Activated T-helper 2 cell treated with anti-CD3 and anti-CD28 coated beads, Interferon-gamma antibody, Interleukin-2, Interleukin-4, amounts not matched to agents 10 μg/mL and 5 μg/mL and 100 μg/mL, durations not matched to agents 14 hours and 24 hours and 36 hours (primary cell): ENCODE results near the gene CAGE1. TPM values are rescaled to one million over a fixed set of nuclear protein-coding genes. Genes with fewer than 3 reads are reported as not detected.

Experiments
- DNase-seq: peaks from one replicate; pipeline ENCODE4 v3.0.0; 2021; ENCODE audit warnings: low spot score
- H3K27ac Mint-ChIP-seq: one replicate; pipeline ENCODE4 v1.8.0; 2021; ENCODE audit warnings: mixed read lengths
- H3K27me3 Mint-ChIP-seq: one replicate; pipeline ENCODE4 v1.8.0; 2021; ENCODE audit warnings: low read depth, mixed read lengths
- H3K36me3 Mint-ChIP-seq: one replicate; pipeline ENCODE4 v1.8.0; 2021; ENCODE audit warnings: low read depth, mixed read lengths
- H3K4me1 Mint-ChIP-seq: one replicate; pipeline ENCODE4 v1.8.0; 2021; ENCODE audit warnings: low read depth, mixed read lengths
- H3K4me3 Mint-ChIP-seq: one replicate; pipeline ENCODE4 v1.8.0; 2021; ENCODE audit warnings: low read depth, mild to moderate bottlenecking, moderate library complexity, mixed read lengths
- H3K9me3 Mint-ChIP-seq: one replicate; pipeline ENCODE4 v1.8.0; 2021; ENCODE audit warnings: mixed read lengths
- intact Hi-C: fragments of 100-400 bp; cut with micrococcal nuclease; formaldehyde crosslinking; loops from one replicate; pipeline ENCODE4 v1.15.1; 2023
- total RNA-seq: library from RNA; stranded (reverse); gene quantifications from 2 replicates; pipeline ENCODE4 v1.2.3, GENCODE V29; 2022

The CAGE1 gene
- total RNA-seq, 1 donor from 2014 or later, result 0.16 TPM

DNA sequence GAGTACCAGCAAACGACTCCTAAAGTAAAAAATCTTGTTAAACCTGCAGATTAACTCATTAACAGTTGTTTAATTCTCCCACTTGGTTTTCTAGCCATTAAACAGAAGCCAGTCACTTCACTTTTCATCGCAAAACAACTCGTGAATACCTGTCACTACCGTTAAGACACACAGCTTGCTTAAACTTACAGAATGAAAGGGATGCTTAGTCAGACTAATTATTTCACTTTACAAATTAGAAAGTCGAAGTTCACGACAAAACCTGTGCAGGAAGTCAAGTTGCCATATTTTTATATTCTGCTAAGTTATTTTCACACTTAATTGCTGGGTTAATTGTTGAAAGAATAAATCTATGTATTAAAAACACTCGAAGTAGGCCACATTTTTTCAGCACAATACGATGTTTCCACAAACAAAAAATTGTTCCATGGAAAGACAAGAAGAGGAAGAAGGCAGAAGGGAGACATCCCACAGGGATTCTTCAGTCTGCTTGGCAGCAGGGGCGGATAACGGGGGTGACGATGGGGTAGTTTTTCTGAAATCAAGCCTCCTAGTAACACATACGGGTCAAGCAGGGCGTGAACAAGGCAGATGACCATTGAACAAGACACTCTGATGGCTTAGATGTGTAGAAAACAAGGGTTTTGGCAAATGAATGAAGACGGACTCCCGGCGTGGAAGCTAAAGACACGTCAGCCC, 77.5 kb downstream of the CAGE1 start:
- Mint-ChIP-seq H3K36me3 (peaks cover 51% of the 10 kb centered on the region), H3K27ac (peak overlapping the region; percentile 99), H3K4me1 (peaks cover 32% of the 10 kb centered on the region), H3K27me3 (no peaks in the 10 kb centered on the region), H3K9me3 (peaks cover 10% of the 10 kb centered on the region), H3K4me3 (peak overlapping the region; percentile 100)
- intact Hi-C loops, result loop anchor here (2.0 to 5.0 kb wide), 2 partner anchors 753 to 1125 kb away; partner anchors contain the start of genes BLOC1S5 and SLC35B3
- peak; percentile 38 for DNase-seq

DNA sequence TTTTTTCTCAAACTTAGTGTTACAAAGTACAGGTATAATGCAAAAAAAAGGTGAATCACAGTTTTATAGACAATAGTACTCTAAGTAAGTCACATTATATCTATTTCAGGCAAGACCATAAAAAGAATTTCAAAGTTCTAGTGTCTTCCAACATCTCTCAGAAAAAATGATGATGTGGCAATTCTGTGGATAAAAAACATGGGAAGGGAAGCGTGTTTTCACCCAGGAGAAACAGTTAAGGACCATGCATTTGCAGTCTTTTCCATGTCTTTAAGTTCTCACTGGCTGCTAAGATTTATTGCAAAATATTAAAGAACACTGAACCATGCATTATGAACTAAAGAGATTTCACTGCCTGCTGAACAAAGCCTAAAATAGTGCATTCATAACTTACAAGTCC, 78.4 kb downstream of the CAGE1 start:
- Mint-ChIP-seq H3K36me3 (peaks cover 58% of the 10 kb centered on the region), H3K4me1 (peaks cover 35% of the 10 kb centered on the region), H3K4me3 (peak overlapping the region; percentile 78), H3K27ac (peak overlapping the region; percentile 66), H3K27me3 (no peaks in the 10 kb centered on the region), H3K9me3 (peaks cover 10% of the 10 kb centered on the region)
- DNase-seq, result no peak
- intact Hi-C loops, result loop anchor here (5.0 kb wide), 1 partner anchor 1126 kb away; the partner anchor contains the start of gene SLC35B3

DNA sequence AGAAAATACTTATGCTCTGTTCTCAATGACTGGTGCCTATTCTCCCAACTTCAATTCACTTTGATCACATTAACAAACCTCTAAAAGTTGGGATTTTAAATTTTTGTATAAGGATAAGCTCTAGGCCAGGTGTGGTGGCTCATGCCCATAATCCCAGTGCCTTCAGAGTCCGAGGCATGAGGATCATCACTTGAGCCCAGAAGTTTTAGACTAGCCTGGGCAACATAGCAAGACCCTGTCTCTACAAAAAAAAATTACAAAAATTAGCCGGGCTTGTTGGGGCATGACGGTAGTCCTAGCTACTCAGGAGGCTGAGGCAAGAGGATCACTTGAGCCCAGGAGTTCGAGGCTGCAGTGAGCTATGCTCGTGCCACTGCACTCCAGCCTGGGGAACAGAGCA, 80.5 kb downstream of the CAGE1 start:
- H3K4me1 Mint-ChIP-seq, result peaks cover 42% of the 10 kb centered on the region
- H3K9me3 Mint-ChIP-seq, result peaks cover 10% of the 10 kb centered on the region
- intact Hi-C loops, result no loop called here
- H3K27me3 Mint-ChIP-seq, result no peaks in the 10 kb centered on the region
- DNase-seq, result no peak
- H3K4me3 Mint-ChIP-seq, result peak overlapping the region; percentile 13
- H3K27ac Mint-ChIP-seq, result peak overlapping the region; percentile 66
- H3K36me3 Mint-ChIP-seq, result peaks cover 77% of the 10 kb centered on the region

DNA sequence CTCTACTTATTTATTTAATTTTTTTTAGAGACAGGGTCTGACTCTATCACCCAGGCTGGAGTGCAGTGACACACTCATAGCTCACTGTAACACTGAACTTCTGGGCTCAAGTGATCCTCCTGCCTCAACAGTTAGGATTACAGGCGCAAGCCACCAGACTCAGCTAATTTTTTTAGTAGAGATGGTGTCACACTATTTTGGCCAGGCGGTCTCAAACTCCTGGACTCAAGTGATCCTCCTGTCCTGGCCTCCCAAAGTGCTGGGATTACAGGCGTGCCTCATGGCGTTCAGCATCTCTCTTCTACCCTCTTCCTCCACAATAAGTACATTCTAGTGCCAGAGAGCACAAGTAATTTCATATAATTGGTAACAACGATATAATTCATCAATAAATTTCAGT, 82.0 kb downstream of the CAGE1 start:
- Mint-ChIP-seq H3K4me3 (no peak overlapping the region), H3K36me3 (peaks cover 89% of the 10 kb centered on the region), H3K4me1 (peaks cover 41% of the 10 kb centered on the region), H3K9me3 (peaks cover 10% of the 10 kb centered on the region), H3K27me3 (no peaks in the 10 kb centered on the region), H3K27ac (peak overlapping the region; percentile 29)
- no peak for DNase-seq
- intact Hi-C loops, result no loop called here

DNA sequence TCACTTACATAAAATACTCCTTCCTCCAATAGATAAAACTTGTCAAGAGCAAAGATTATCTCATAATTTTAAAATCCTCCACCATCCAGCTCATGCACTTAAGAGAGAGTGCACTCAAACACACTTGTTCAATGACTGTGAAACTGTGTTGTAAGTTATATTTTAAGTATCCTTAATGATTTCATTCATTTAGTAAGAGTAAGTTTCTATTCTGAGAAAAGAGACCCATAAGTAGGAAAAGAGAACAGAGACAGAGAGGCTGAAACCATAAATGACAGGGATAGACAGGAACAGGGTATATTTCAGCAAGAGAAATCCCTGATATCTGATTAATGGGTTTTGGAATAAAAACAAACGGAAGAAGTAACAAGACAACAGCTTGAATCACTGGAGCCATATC, 84.7 kb downstream of the CAGE1 start:
- intact Hi-C loops, result no loop called here
- no peak for DNase-seq
- H3K9me3 Mint-ChIP-seq, result peaks cover 5% of the 10 kb centered on the region
- H3K4me1 Mint-ChIP-seq, result peaks cover 42% of the 10 kb centered on the region
- H3K4me3 Mint-ChIP-seq, result no peak overlapping the region
- no peaks in the 10 kb centered on the region for H3K27me3 Mint-ChIP-seq
- H3K27ac Mint-ChIP-seq, result peak overlapping the region; percentile 13
- H3K36me3 Mint-ChIP-seq, result peaks cover 90% of the 10 kb centered on the region

DNA sequence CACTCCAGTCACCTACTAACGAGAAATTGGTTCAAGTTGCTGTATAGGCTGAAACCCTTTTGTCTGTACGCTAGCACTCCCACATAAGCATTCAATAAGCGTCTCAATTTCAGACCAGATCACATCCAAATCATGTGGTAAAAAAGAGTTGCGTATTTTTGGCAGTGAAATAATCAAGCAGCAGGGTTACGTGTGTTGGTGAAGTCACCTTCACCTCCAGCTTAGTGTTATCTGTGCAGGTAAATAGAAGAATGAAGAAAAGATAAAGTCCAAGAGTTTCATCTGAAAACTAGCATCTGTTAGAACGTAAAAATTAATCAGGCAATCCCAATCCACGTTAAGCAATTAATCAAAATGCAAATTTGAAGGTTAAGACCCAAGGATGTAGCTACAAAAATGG, 87.8 kb downstream of the CAGE1 start:
- intact Hi-C loops, result no loop called here
- Mint-ChIP-seq H3K4me3 (no peak overlapping the region), H3K36me3 (peaks cover 82% of the 10 kb centered on the region), H3K9me3 (no peaks in the 10 kb centered on the region), H3K4me1 (peaks cover 28% of the 10 kb centered on the region), H3K27me3 (no peaks in the 10 kb centered on the region), H3K27ac (no peak overlapping the region)
- DNase-seq, result no peak

DNA sequence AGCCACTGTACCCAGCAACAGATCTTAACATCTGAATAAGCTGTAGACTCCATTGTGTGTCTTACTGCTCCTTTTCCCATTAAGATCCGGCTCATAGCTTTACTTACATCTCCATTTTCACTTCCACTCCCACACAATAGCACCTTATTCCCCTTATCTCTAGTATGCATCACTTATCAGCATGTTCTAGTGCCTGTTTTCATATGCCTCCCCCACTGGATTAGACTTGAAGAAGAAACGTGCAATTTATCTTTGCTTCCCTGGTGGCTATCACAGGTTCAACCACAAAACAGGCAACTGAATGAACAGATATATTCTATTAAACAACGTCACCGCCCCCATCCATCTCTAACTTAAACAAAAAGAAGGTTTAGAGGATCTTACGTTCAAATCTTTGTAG, 88.6 kb downstream of the CAGE1 start:
- H3K27ac Mint-ChIP-seq, result no peak overlapping the region

DNA sequence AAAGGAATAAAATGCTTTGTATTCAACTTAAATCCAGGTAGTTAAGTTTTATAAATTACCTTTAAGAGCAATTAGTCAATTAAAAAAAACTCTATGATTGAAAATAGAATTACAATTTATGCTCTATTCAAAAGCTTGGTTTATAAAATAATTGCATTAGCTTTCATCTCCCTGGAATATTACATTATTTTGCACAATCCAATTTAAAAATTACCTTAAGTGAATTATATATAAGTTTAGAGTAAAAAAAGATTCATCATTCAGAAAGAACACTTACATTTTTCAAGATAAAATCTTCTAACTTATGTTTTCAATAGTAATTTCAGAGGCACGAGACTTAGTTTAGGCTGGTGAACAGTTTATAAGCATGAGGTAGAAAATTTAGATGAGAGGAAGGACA, 91.4 kb downstream of the CAGE1 start:
- no peak for DNase-seq
- intact Hi-C loops, result no loop called here
- H3K27ac Mint-ChIP-seq, result no peak overlapping the region
- H3K4me3 Mint-ChIP-seq, result no peak overlapping the region
- H3K36me3 Mint-ChIP-seq, result peaks cover 72% of the 10 kb centered on the region
- no peaks in the 10 kb centered on the region for H3K9me3 Mint-ChIP-seq
- H3K4me1 Mint-ChIP-seq, result peaks cover 21% of the 10 kb centered on the region
- H3K27me3 Mint-ChIP-seq, result no peaks in the 10 kb centered on the region

More for the DNA sequence above, 88.6 kb downstream of the CAGE1 start:
- intact Hi-C loops, result no loop called here
- Mint-ChIP-seq H3K9me3 (no peaks in the 10 kb centered on the region), H3K4me3 (no peak overlapping the region), H3K27me3 (no peaks in the 10 kb centered on the region), H3K4me1 (peaks cover 29% of the 10 kb centered on the region), H3K36me3 (peaks cover 86% of the 10 kb centered on the region)
- DNase-seq, result no peak

DNA sequence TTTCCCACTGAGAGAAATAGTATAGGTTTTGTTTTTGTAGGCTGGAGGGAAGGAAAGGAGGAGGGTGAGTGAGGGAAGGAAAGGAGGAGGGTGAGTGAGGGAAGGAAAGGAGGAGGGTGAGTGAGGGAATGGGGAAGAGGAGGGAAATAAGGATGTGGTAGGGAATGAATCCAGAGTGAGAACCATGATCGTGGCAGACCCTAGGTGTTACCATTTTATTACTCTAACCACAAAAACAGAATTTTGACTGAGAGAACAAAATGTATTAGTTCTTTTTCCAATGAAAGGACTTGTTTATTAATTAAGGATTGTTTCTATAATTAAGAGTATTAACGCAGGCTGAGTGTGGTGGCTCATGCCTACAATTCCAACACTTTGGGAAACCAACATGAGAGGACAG, 92.9 kb downstream of the CAGE1 start:
- DNase-seq, result no peak
- Mint-ChIP-seq H3K27ac (peak overlapping the region; percentile 28), H3K4me3 (no peak overlapping the region), H3K27me3 (no peaks in the 10 kb centered on the region), H3K9me3 (no peaks in the 10 kb centered on the region), H3K36me3 (peaks cover 74% of the 10 kb centered on the region), H3K4me1 (peaks cover 18% of the 10 kb centered on the region)
- intact Hi-C loops, result no loop called here

DNA sequence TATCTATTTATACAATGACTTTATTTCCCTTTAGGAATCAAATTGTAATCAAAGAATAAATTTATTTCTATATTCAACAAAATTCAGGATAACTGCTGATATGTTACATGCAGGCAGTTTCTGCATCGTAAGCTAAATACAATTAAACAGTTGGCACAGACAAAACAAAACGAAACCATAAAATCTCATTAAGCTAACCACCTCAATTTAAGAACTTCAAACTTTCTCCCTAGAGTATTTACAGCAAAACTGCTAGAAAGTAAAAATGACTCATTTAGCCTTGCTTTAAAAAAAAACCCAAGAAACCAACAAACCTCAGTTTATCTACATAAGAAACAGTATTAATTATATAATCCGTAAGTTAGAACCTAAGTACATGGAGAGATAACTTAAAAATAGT, 93.6 kb downstream of the CAGE1 start:
- no peak overlapping the region for H3K4me3 Mint-ChIP-seq

DNA sequence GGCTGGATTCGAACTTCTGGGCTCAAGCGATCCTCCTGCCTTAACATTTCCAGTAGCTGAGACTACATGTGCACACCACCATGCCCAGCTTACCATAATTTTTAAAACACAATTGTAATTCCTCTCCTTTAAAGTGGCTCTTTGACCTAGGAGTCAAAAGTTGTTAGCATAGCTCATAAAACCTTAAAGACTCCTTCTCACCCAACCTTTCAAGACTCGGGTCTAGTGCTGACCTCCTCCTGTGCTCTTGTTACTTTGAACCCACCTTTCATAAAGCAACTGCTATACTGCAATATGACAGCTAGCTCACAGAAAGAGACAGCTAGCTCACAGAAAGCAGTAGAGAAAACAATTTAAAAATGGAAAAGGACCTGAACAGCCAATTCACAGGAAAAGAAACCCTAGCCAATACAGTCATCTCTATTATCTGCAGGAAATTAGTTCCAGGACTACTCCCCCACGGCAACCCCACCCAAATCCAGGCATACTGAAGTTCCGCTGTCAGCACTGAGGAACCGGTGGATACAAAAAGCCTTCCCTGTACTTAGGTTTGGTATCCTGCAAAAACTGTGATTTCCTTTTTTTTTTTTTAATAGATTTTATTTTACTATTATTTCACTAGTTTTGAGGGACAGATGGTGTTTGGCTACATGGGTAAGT, 96.8 kb downstream of the CAGE1 start:
- intact Hi-C loops, result no loop called here
- Mint-ChIP-seq H3K27me3 (no peaks in the 10 kb centered on the region), H3K36me3 (peaks cover 67% of the 10 kb centered on the region), H3K27ac (no peak overlapping the region), H3K4me1 (peaks cover 5% of the 10 kb centered on the region), H3K9me3 (no peaks in the 10 kb centered on the region), H3K4me3 (no peak overlapping the region)
- no peak for DNase-seq

More for the DNA sequence above, 93.6 kb downstream of the CAGE1 start:
- H3K27ac Mint-ChIP-seq, result peak overlapping the region; percentile 17
- peaks cover 13% of the 10 kb centered on the region for H3K4me1 Mint-ChIP-seq
- peaks cover 69% of the 10 kb centered on the region for H3K36me3 Mint-ChIP-seq
- H3K27me3 Mint-ChIP-seq, result no peaks in the 10 kb centered on the region
- DNase-seq, result no peak
- no peaks in the 10 kb centered on the region for H3K9me3 Mint-ChIP-seq
- intact Hi-C loops, result no loop called here

DNA sequence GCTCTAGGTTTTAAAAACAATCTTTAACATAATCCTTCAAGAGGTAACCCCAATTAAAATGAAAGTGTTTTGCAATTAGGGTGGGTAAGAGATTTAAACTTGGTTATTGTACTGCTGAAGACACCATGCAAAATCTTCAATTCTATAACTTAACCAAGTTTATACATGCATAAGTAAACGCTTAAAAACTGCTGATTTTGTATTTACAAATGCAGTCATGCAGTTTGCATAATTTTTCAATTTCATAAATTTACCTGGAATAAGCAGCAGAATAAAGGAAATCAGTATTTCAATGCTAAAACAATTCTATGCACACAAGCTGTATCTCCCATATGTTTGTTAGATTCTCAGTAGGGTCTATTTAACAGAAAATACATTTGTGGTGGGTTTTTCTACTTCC, 99.5 kb downstream of the CAGE1 start:
- intact Hi-C loops, result no loop called here
- no peaks in the 10 kb centered on the region for H3K9me3 Mint-ChIP-seq
- no peak overlapping the region for H3K27ac Mint-ChIP-seq
- H3K4me3 Mint-ChIP-seq, result no peak overlapping the region
- H3K4me1 Mint-ChIP-seq, result peaks cover 2% of the 10 kb centered on the region
- H3K27me3 Mint-ChIP-seq, result no peaks in the 10 kb centered on the region
- DNase-seq, result no peak
- H3K36me3 Mint-ChIP-seq, result peaks cover 77% of the 10 kb centered on the region

DNA sequence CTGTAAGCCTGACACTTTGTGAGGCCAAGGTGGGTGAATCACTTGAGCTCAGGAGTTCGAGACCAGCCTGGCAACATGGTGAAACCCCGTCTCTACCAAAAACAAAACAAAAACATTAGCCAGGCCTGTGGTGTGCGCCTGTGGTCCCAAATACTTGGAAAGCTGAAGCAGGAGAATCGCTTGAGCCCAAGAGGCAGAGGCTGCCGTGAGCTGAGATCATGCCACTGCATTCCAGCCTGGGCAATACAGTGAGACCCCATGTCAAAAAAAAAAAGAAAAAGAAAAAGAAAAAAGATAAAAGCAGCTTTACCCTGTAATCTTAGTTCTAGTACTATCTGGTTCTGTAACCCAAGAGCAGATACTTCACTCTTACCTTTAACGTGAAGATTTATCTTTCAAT, 104.1 kb downstream of the CAGE1 start:
- no peaks in the 10 kb centered on the region for H3K9me3 Mint-ChIP-seq
- peaks cover 15% of the 10 kb centered on the region for H3K4me1 Mint-ChIP-seq
- no peaks in the 10 kb centered on the region for H3K27me3 Mint-ChIP-seq
- no peak overlapping the region for H3K4me3 Mint-ChIP-seq
- H3K36me3 Mint-ChIP-seq, result peaks cover 73% of the 10 kb centered on the region
- H3K27ac Mint-ChIP-seq, result no peak overlapping the region
- intact Hi-C loops, result no loop called here
- no peak for DNase-seq
